ENCODE data around the gene ACBD3.

- TF ChIP-seq CTCF (IDR thresholded peaks at IDR 0.05) (no peak), POLR2A (IDR thresholded peaks at IDR 0.05) (no peak)
Measured at GRCh38 chr1:226216056-226216455, 29.5 kb upstream of the ACBD3 start.

Measured in uterus (tissue), 2 donors.